DMS153 (cell line): ENCODE data around the gene GNG3.
"Not testable (repeated sequence)": the region's sequence is repeated elsewhere in the genome, so short reads cannot be mapped to it uniquely, and the experiment has no call there.

Experiments used
- DNase-seq: peaks from one replicate; lab custom pipeline; 2025; lab: John Stamatoyannopoulos, UW

GNG3 gene

DNA sequence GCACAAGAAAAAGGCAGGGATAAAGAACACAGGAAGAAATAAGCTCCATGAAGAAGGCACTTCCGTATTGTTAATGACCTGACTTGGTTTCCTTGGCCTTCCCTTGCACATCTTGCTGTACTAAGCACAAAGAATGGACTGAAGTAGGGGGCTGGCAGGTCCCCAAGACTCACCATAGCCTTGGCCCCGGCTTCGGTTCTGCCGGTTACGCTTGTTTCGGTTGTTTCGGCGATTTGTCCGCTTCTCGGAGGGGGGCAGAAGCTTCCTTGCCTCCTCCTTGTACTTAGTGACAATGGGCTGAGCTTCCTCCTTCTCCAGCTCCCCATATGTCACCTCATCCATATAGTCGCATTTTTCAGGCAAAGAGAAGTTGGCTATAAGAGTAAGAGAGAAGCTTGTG, 9.3 kb downstream of the GNG3 start:
- no peak for DNase-seq

DNA sequence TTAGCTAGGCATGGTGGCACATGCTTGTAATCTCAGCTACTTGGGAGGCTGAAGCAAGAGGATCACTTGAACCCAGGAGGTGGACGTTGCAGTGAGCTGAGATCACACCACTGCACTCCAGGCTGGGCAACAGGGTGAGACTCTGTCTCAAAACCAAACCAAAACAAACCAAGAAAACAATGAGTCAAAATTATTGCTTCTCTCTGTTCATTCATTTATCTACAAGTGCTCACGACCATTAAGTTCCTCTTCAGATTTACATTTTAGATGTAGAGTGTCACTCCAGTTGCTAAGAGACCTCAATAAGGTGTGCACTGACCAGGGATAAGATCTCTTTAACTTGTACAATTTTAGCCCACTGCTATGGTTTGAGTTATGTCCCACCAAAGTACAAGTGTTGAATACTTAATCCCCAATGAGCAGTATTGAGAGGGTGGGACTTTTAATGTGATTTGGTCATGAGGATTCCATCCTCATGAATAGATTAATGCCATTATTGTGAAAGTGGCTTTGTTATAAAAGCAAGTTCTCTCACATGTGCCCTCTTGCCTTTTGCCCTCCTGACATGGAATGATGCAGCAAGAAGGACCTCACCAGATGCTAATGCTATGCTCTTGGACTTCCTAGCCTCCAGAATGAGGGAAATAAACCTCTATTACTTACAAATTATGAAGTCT, 12.0 kb downstream of the GNG3 start:
- no peak for DNase-seq

DNA sequence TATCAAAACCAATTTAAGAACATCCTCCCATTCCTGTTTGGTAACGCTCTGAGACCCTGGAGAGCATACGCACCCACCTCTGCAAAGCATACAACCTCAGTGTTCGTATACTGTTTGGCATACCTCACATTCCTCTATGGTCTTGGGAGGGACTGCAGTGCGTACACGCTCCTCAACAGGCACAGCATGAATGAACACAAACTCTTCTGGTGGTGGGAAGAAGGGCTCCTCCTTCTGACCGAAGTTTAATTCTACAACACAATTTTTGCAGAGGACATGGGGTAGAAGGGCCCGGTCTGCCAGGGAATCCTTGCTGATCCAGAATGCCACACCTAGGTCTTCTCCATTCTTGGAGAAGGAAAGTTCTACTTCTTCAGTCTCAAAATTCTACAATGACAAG, 14.5 kb downstream of the GNG3 start:
- DNase-seq = no peak

DNA sequence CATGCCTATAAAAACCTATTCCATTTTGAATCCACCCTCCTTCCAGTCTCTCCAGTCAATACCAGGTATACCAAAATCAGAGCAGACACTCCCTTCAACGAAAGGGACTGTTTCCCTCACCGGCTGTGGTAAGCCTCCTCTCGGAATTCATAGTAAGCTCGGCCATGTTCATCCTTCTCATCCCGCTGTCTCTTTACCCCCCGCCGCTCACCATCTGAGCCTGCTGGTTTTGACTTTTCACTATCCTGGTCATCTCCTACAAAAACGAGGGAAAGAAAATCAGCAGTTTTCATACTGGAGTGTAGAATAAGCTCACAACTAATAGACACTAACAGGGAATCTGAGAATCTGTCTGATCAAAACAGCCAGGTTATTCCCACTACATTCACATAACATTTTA, 16.7 kb downstream of the GNG3 start:
- no peak for DNase-seq

DNA sequence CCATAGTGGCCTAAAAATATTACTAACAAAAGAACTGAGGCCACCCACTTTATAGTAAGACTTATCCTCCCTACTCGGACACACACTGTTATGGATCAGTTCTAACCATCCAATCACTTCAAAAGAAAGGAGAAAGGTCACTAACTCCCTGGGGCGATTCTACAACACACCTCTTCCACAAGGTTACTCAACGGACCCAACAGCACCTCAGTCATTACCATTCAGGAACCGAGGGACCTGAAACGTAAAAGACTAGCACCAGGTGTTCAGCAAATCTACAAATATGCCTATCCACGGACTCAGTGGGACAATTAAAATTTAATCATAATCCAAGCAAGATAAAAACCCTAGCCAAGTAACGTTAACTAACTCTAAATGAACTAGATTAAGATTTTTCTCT, 18.2 kb downstream of the GNG3 start:
- no peak for DNase-seq

DNA sequence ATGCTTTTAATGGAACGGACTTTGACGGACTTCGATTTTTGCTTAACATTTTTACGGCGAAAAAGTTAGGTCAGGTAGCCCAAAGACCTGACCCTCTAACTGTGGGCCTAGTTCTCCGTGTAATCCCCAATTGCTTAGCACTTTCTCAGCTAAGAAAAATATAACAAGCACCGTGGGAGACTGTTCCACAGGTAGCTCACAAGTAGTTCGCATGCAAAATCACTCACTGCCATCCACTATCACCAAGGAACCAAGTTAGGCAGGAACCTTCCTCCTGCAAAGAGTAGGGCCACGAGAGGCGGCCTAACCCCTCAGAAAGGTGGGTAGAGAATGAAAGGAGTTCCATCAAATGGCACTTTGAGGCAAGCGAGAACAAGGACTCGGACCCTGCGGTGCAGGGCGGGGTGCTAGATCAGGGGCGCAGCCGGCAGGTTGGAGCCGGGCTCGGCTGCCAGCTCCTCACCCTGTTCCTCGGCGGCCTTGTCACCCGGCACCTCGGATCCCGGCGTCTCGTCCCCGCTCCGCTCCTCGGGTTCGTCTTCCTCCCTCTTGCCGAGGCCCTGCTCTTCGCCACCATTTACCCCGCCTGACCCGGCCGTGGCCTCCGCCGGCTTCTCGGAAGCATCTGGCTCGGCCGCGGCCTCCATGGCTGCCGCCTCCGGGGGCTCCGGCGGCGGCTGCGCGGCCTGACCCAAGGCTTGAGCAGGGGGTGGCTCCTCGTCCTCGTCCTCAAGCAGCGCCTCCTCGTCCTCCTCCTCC, 18.9 kb downstream of the GNG3 start:
- DNase-seq = no peak

DNA sequence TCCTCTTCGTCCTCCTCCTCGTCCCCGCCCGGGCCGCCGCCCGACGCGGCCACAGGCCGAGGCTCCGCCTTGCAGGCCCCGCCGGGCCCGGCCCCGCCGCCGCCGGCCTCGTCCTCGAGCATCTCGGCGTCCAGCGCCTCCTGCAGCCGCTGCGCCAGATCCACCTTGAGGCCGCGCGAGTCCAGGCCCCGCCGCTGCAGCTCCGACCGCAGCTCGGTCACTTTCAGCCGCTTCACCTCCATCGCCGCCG, 19.4 kb downstream of the GNG3 start:
- DNase-seq = no peak

DNA sequence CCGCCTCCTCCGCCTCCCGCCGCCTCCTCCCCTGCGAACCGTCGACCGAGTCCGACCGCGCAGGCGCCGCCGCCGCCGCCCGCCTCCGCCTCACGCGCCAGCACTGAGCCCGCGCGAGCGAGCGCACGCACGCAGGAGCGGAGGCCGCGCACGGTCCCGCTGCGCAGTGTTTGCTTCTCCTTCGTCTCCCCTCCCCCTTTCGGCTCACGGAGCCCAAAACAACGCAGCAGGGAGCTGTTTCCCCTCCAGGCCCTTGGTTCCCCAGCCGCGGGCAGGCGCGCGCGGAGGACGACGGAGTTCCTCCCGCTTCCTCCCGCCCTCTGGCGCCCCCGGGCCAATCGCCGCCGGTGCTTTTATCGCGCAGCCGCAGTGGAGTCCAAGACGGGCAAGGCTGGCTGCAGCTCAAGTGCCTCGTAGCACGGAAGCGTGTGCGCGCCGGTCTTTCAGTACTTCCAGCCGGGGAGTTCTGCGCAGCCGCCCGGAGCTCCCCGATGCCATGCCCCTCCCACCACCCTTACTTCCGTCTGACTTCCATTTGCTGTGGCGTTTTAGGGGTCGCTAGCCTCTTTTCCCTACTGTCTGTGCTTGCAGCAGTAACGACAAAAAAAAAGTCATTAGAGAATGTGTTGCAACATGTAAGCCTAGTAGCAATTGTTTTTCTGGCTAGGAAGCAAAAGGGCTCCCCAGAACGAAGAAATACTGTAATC, 19.8 kb downstream of the GNG3 start, which contains the start of gene HNRNPUL2:
TSS of gene HNRNPUL2 (minus strand) at position 293 of the 707 bp plus-strand sequence. CDS start 301 bp downstream, outside the sequence.
- DNase-seq = peak; percentile 98

DNA sequence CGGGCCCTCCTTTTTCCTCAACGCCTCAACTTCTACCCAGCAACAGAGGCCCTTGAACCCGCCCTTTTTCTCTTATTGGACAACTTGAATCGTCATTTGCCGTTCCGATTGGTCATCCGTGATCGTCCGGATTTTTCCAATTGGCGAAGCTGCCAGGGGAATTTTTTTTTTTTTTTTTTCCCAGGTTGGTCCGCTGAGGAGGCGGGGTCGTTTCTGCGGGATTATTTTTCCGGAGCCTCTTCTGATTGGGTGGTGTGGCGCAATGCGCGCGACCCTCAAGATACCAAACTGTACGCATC, 20.3 kb downstream of the GNG3 start:
- DNase-seq = peak; percentile 97

DNA sequence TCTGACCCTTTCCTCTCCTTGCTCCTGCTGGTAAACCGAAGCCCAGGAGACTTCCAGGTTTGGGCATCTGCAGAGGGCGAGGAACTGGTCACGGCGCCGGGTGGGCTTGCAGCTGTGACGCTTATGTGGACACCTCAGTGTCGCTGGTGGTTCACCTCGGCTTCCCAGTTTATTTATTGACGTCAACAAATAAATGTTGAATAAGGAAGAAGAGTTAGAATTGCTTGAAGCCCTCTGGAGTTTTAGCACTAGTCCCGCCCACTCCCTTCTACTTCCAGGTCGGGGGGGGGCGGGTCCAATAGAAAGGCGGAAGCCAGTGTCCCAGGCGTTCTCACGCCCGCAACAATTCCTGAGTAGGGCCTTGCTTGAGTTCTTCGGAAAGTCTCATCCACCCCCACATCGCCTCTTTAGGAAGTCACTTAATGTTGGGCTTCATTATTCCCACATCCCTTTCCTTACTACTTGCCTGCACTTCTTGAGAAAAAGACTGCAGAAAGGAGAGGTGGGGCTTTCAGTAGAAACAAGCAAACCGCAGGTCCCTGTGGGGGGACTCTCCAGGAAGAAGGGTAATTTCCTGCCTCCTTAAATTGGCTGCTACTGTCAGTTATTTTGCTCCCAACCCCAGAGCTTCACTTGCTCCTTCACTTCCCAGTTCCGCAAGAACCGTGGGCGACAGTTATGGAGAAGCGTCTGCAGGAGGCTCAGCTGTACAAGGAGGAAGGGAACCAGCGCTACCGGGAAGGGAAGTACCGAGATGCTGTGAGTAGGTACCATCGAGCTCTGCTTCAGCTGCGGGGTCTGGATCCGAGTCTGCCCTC, 20.9 kb downstream of the GNG3 start, which contains the start of gene TTC9C:
TSS of gene TTC9C (plus strand) at position 316 of the 818 bp plus-strand sequence. CDS start at position 679, 363 bp downstream.
- DNase-seq = peak; percentile 45

DNA sequence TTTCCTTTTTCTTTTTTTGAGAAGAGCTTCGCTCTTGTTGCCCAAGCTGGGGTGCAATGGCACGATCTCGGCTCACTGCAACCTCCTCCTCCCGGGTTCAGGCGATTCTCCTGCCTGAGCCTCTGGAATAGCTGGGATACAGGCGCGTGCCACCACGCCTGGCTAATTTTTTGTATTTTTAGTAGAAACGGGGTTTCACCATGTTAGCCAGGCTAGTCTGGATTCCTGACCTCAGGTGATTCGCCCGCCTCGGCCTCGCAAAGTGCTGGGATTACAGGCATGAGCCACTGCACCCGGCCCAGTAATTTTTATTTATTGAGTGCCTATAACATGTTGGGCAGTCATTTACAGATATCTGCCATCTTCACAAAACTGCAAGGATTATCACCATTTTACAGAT, 22.6 kb downstream of the GNG3 start:
- DNase-seq = not testable (repeated sequence)

DNA sequence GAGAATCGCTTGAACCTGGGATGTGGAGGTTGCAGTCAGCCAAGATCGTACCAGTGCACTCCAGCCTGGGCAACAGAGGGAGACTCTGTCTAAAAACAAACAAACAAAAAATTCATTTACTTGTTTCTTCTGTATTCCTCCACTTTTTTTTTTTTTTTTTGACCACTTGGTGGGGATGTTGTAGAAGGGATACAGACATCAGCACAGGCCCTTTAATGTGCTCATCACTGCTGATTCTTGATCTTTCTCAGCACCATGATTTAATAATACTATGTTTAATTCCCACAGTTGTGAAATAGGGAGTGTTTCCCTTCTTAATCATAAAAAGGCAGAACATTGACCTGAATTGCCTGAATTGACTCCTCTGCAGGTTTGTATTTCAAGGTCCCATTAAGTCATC, 25.4 kb downstream of the GNG3 start:
- no peak for DNase-seq

DNA sequence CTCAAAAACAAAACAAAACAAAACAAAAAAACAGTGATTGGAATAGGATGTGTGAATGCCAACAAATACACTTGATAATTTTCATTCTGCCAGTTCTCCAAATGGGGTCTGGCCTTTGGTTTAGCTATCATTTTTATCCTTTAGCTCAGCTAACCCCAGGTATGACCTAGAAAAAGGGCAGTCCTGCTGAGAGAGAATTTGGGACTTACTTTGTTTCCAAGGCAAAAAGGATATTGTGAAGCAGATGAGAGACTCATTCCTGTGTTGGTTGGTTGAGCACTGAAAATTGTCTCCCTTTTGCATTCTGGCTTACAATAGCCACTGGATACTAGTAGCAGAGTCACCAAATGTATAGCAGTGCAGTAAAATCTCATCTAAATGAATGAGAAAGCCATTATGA, 29.7 kb downstream of the GNG3 start:
- no peak for DNase-seq

DNA sequence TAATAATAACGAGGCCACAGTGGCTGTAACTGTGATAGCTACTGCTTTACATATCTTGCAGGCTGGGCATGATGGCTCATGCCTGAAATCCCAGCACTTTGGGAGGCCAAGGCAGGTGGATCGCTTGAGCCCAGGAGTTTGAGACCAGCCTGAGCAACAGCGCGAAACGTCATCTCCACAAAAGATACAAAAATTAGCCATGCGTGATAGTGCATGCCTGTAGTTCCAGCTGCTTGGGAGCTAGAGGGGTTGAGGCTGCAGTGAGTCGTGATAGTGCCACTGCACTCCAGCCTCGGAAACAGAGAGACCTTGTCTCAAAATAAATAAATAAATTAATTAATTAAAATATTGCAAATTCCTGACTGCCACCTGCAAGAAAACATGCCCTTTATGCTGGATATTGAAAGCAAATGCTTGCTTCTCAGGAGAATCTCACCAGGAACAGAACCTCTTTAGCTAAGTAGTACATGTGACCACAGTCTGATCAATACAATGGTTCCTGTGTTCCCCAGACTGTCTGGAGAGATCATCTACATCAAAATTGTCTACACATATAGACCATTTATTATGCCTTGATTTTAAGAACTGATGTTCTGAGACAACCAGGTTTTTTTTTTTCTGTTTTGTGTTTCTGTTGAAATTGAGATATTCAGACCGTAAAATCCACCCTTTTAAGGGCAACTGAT, 40.1 kb downstream of the GNG3 start:
- no peak for DNase-seq

DNA sequence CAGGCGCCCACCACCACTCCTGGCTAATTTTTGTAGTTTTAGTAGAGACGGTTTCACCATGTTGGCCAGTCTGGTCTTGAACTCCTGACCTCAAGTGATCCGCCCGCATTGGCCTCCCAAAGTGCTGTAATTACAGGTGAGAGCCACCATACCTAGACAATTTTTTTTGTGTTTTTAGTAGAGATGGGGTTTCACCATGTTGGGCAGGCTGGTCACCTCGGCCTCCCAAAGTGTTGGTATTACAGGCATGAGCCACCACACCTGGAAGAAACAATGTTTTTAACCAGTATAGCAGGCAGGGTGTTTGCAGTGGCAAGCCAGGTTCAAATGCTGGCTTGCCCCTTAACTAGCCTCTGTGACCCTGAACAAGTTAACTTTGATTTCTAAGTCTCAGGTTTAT, 42.5 kb downstream of the GNG3 start:
- DNase-seq = not testable (repeated sequence)

DNA sequence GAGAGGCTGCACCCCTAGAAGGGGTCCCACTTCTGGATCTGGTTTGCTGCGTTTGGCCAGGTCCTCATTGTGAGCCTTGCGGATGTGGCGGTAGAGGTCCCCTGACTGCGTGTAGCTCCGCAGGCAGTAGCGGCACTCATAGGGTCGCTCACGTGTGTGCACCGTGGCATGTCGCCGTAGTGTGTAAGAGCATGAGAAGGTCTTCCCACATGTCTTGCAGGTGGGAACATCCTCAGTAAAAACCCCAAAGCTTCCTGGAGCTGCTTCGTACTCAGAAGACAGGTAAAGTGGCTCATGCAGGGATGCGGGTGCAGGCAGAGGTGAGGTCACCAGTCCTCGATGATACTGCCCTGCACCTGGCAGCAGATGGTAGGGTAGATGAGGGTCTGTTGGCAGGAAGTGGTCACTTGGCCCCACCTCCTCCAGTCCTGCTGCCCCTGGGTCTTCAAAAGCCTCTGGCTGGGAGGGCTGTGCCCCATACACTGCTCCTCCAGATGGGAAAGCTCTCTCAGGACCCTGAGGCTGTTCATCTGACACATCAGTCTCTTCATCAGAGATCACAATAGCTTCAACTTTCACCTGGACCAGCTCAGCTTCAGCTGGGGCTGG, 44.8 kb downstream of the GNG3 start:
- no peak for DNase-seq

DNA sequence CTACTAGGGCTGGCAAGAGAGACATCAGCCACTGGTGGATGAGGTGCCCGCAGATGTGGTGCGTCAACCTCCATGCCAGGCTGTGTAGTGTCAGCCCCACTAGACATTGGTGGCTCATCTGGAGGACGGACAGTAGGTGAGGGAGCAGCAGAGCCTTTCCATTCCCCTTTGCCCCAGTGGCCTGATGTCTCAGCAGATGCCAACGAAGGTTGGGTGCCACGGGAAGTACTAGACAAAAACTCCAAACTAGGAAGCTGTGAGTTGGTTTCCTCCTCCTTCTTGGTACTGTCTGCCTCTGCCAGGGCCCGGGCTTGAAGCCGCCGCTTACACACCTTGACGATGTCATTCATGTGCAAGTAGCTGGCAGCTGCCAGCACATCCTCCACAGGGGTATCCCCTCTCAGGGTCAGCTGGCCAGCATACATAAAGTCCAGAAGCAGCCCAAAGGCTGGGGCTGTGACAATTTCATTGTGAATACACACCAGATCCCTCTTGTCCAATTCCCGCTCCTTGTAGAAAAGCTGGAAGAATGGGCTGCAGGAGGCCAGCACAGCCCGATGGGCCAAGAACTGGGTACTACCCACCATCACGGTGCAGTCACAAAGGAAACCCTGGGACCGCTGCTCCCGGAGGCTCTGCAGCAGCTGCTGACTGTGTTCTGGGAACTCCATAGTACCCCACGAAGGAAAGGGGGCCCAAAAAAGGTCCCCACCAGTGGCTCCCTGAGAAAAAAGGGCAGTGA, 45.7 kb downstream of the GNG3 start:
- DNase-seq = no peak

DNA sequence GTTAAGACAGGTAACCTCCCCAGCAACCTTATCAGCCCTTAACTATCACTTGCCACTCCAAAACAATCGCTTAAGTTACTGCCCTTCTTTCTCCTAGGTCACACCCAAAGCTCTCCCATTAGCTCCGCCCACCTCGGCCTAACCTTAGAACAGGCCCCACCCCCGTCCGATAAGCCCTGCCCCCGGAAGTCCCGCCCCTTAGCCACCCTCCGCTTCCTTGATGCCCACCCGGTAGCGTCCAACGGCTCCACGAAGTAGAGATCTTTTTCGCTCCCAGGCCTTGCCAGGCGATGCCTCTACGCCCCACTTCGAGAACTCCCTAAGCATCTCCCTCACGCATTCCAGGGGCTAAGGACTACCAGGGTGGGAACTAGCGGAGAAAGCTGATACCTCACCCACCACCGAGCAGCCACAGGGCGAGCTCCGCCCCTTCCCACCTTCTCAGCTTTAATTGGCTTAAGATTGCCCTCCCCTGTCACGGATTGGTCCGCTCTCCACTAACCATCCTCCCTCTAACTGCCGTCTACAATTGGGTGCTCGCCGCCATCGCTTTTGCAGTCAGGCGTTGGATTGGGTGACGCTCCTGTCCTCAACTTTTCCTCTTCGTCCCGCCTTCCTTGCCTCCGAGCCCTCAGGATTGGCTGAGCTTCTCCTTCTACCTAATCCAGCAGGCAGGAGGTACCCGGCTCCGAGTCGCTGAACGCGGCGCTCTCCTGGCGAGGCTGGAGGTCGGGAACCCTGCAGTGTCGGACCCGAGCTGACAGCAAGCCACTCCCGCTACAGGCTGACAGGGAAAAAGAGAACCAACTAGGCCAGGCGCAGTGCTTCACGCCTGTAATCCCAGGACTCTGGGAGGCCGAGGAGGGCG, 46.5 kb downstream of the GNG3 start, which contains the start of gene ZBTB3:
TSS of gene ZBTB3 (minus strand) at position 425 of the 868 bp plus-strand sequence. CDS start 496 bp downstream, outside the sequence.
- peak; percentile 99 for DNase-seq

DNA sequence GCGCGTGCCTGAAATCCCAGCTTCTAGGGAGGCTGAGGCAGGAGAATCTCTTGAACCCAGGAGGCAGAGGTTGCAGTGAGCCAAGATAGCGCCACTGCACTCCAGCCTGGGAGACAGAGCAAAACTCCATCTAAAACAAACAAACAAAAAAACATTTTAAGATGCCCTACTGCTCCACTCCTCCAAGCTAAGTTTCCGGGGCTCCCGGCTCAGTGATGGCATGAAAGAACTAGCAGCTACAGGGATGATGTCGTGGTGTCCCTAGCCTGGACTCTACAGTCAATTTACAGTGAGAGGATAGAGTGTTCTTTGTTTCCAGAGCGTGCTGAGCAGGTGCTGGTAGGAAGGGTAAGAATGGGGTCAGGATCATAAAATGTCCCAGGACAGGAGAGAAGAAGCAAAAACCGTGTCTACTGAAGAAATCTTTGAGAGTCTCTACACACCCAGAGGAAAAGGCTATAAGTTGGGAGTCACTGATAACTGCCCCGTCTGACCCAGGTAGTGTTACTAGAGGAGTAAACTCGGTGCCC, 47.7 kb downstream of the GNG3 start:
- DNase-seq = no peak
